ENCODE results near the gene DTWD2. TPM values are rescaled to one million over a fixed set of nuclear protein-coding genes. Genes with fewer than 3 reads are reported as not detected.

The DTWD2 gene
- total RNA-seq, 1 donor from 2014 or later, result 8.8 TPM

- DNase-seq (ENCODE audit: low read depth), result no peak
- H3K4me3 ChIP-seq (ENCODE audit: low read depth, low read length), result no peak overlapping the region
- TF ChIP-seq, protein P1, sequence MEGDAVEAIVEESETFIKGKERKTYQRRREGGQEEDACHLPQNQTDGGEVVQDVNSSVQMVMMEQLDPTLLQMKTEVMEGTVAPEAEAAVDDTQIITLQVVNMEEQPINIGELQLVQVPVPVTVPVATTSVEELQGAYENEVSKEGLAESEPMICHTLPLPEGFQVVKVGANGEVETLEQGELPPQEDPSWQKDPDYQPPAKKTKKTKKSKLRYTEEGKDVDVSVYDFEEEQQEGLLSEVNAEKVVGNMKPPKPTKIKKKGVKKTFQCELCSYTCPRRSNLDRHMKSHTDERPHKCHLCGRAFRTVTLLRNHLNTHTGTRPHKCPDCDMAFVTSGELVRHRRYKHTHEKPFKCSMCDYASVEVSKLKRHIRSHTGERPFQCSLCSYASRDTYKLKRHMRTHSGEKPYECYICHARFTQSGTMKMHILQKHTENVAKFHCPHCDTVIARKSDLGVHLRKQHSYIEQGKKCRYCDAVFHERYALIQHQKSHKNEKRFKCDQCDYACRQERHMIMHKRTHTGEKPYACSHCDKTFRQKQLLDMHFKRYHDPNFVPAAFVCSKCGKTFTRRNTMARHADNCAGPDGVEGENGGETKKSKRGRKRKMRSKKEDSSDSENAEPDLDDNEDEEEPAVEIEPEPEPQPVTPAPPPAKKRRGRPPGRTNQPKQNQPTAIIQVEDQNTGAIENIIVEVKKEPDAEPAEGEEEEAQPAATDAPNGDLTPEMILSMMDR (conservative IDR thresholded peaks at IDR 0.05; ENCODE audit: low read depth, low read length), result no peak
These were observed 192.3 kb downstream of the DTWD2 start for GRCh38 chr5:118796081-118796480.

- DNase-seq (ENCODE audit: low read depth), result no peak
- H3K4me3 ChIP-seq (ENCODE audit: low read depth, low read length), result no peak overlapping the region
- TF ChIP-seq, protein P1 (conservative IDR thresholded peaks at IDR 0.05; ENCODE audit: low read depth, low read length), result no peak
These were observed 194.1 kb downstream of the DTWD2 start for GRCh38 chr5:118794281-118794680.

GRCh38 chr5:118793652-118794051 is 194.7 kb downstream of the DTWD2 start:
- H3K4me3 ChIP-seq (ENCODE audit: low read depth, low read length), result no peak overlapping the region
- DNase-seq (ENCODE audit: low read depth), result no peak
- TF ChIP-seq, protein P1 (conservative IDR thresholded peaks at IDR 0.05; ENCODE audit: low read depth, low read length), result no peak

DNA sequence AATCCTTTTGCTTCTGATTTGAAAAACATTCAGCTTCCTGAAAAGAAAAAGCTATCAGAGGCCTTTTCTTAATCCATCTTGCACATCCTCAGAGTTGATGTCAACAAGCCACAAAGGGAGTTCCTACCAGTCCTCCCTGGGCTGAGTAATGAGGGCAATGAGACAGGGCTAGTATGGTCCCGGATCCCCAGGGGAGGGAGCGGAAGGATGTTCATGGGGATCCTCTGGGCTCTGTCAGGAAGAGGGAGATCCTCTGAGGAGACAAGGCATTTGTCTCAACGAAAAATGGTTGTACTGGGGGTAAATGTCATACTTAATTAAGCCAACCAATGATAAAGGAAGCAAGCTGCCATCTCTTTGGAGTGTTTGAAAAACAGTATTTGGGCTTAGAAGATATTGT is 195.3 kb downstream of the DTWD2 start:
- DNase-seq (ENCODE audit: low read depth), result no peak
- no peak overlapping the region for H3K4me3 ChIP-seq (ENCODE audit: low read depth, low read length)
- TF ChIP-seq, protein P1 (conservative IDR thresholded peaks at IDR 0.05; ENCODE audit: low read depth, low read length), result no peak

DNA sequence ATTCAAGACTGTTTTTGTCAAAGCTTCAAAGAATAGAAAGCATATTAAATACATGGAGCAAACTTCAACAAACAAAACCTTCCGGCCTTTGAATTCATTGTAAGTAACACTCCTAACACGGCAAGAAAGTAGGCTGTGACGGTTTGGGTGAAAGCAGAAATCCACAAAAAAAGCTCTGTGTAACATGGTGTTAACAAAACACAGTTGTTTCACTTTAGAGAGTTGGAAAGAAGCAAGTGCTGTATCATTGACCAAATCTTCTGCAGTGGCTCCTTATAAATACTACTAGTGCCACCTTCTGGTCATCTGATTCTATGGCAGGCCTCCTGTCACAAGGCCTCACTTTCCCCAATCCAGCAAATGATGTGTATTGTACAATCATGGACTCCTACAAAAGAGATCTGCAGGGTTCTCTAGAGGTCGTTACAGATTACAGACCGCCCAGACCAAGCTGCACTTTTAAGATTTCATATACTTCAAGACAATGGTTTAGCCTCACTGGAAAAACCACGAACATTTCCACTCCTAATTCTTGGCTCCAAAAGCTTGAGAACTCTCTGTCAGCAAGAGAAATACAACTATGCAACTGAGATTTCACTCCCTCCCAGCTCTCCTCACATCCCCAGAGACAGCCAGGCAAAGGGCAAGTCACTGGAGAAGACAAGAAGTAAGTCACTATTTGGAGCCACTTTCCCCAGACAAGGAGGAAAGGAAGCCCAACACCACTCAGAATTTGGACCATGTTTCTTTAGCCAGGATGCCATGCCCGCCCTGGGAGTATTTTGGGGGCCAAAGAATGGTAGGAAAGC is 196.2 kb downstream of the DTWD2 start:
- TF ChIP-seq, protein P1 (conservative IDR thresholded peaks at IDR 0.05; ENCODE audit: low read depth, low read length), result peak; percentile 84
- peak overlapping the region; percentile 29 for H3K4me3 ChIP-seq (ENCODE audit: low read depth, low read length)
- DNase-seq (ENCODE audit: low read depth), result peak; percentile 32

GRCh38 chr5:118789366-118789765 is 199.0 kb downstream of the DTWD2 start:
- DNase-seq (ENCODE audit: low read depth), result no peak
- TF ChIP-seq, protein P1 (conservative IDR thresholded peaks at IDR 0.05; ENCODE audit: low read depth, low read length), result no peak
- no peak overlapping the region for H3K4me3 ChIP-seq (ENCODE audit: low read depth, low read length)

DNA sequence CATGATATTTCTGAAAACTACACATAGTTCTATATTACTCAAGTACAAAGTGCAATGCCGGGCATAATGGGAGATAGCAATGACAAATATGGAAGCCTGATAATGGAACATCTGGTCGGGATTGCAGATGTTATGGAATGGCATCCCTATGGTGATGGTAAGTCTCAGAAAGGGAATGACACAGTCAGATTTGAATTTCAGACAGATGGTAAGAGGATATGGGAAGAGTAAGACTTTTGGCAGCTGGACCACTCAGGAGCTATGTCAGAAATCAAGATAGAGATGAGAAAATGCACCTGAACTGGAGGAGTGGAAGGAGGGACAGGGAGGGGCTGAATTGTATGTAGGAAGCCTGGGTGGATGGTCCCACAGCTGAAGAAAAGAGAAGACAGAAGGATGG is 200.0 kb downstream of the DTWD2 start:
- no peak for DNase-seq (ENCODE audit: low read depth)
- no peak overlapping the region for H3K4me3 ChIP-seq (ENCODE audit: low read depth, low read length)
- TF ChIP-seq, protein P1 (conservative IDR thresholded peaks at IDR 0.05; ENCODE audit: low read depth, low read length), result no peak

Data from epithelial cell of proximal tubule (primary cell).